GM23338 (cell line): ENCODE measurements around the gene LHB. TPM values are rescaled to one million over a fixed set of nuclear protein-coding genes. Genes with fewer than 3 reads are reported as not detected.

ENCODE experiments used
- ATAC-seq: fragments of 200-7000 bp; cut with Tn5 transposase; 3 replicates; pipeline ENCODE4 v1.9.1; 2020
- DNase-seq: peaks from one replicate; pipeline ENCODE4 v3.0.0-alpha.2; 2015; ENCODE audit warnings: low spot score
- H2AFZ ChIP-seq: fragments of 200-600 bp; sonication (generic); 2 replicates; pipeline ENCODE4 v1.8.0; 2016; ENCODE audit warnings: antibody characterized with exemption, mild to moderate bottlenecking, moderate library complexity
- H3F3A ChIP-seq: fragments of 200-600 bp; sonication (generic); replicated peaks from 2 replicates; pipeline ENCODE4 v1.8.0; 2017; ENCODE audit warnings: antibody characterized with exemption, mixed run types, low read depth
- H3K27ac ChIP-seq: fragments of 200-600 bp; sonication (generic); 2 replicates; pipeline ENCODE4 v1.6.1; 2016; ENCODE audit warnings: low read depth
- H3K27me3 ChIP-seq: fragments of 200-600 bp; sonication (generic); 2 replicates; pipeline ENCODE4 v1.8.0; 2016; ENCODE audit warnings: mild to moderate bottlenecking, mixed run types, moderate library complexity; ENCODE audit not compliant: insufficient read depth
- H3K36me3 ChIP-seq: fragments of 200-600 bp; sonication (generic); 2 replicates; pipeline ENCODE4 v1.8.0; 2016; ENCODE audit warnings: mild to moderate bottlenecking; ENCODE audit not compliant: insufficient read depth
- H3K4me1 ChIP-seq: fragments of 200-600 bp; sonication (generic); 2 replicates; pipeline ENCODE4 v1.8.0; 2016; ENCODE audit warnings: mild to moderate bottlenecking, moderate library complexity; ENCODE audit not compliant: insufficient read depth
- H3K4me2 ChIP-seq: fragments of 200-600 bp; sonication (generic); 2 replicates; pipeline ENCODE4 v1.7.1; 2017; ENCODE audit warnings: mixed run types
- H3K4me3 ChIP-seq: fragments of 200-600 bp; sonication (generic); 2 replicates; pipeline ENCODE4 v1.6.1; 2016; ENCODE audit warnings: mixed run types
- H3K79me2 ChIP-seq: fragments of 200-600 bp; sonication (generic); replicated peaks from 2 replicates; pipeline ENCODE4 v1.8.0; 2017; ENCODE audit warnings: mild to moderate bottlenecking; ENCODE audit not compliant: insufficient read depth
- H3K9me2 ChIP-seq: fragments of 200-600 bp; sonication (generic); 2 replicates; pipeline ENCODE4 v1.8.0; 2017; ENCODE audit not compliant: insufficient read depth
- H4K20me1 ChIP-seq: fragments of 200-600 bp; sonication (generic); replicated peaks from 2 replicates; pipeline ENCODE4 v1.8.0; 2017; ENCODE audit warnings: mild to moderate bottlenecking; ENCODE audit not compliant: insufficient read depth
- H3K27ac Mint-ChIP-seq: 2 replicates; pipeline ENCODE4 v1.8.0; 2020; ENCODE audit warnings: inconsistent platforms, mild to moderate bottlenecking, moderate library complexity, mixed read lengths
- H3K27me3 Mint-ChIP-seq: 3 replicates; pipeline ENCODE4 v1.8.0; 2022; ENCODE audit warnings: low read depth, mild to moderate bottlenecking, moderate library complexity, mixed read lengths, inconsistent platforms; ENCODE audit not compliant: insufficient read depth, poor library complexity
- H3K36me3 Mint-ChIP-seq: 3 replicates; pipeline ENCODE4 v1.8.0; 2021; ENCODE audit warnings: low read depth, mild to moderate bottlenecking, inconsistent platforms, moderate library complexity, mixed read lengths
- H3K4me1 Mint-ChIP-seq: 3 replicates; pipeline ENCODE4 v1.8.0; 2020; ENCODE audit warnings: mild to moderate bottlenecking, inconsistent platforms, mixed read lengths
- H3K4me3 Mint-ChIP-seq: 3 replicates; pipeline ENCODE4 v1.8.0; 2021; ENCODE audit warnings: moderate library complexity, mild to moderate bottlenecking, inconsistent platforms, mixed read lengths
- H3K9me3 Mint-ChIP-seq: 3 replicates; pipeline ENCODE4 v1.8.0; 2020; ENCODE audit warnings: moderate library complexity, mild to moderate bottlenecking, inconsistent platforms, mixed read lengths
- CREB1 ChIP-seq: fragments of 250-450 bp; sonication (Bioruptor Pico); IDR thresholded peaks from 2 replicates; pipeline ENCODE4 v1.5.0; 2020; ENCODE audit warnings: low read depth, mild to moderate bottlenecking, moderate library complexity
- EZH2phosphoT487 ChIP-seq: fragments of 200-600 bp; sonication (generic); IDR thresholded peaks from one replicate; pipeline ENCODE4 v1.8.1; 2018; ENCODE audit warnings: antibody characterized with exemption; ENCODE audit not compliant: unreplicated experiment
- JUNB ChIP-seq: IDR thresholded peaks from one replicate; pipeline ENCODE4 v1.6.1; 2016; ENCODE audit warnings: antibody characterized with exemption; ENCODE audit not compliant: unreplicated experiment
- NANOG ChIP-seq: IDR thresholded peaks from 2 replicates; pipeline ENCODE4 v1.6.1; 2016; ENCODE audit warnings: antibody characterized with exemption, borderline replicate concordance
- POLR2AphosphoS5 ChIP-seq: IDR thresholded peaks from 2 replicates; pipeline ENCODE4 v1.6.1; 2016; ENCODE audit warnings: antibody characterized with exemption, low read depth
- STAT1 ChIP-seq: IDR thresholded peaks from one replicate; pipeline ENCODE4 v1.6.1; 2016; ENCODE audit warnings: antibody characterized with exemption; ENCODE audit not compliant: unreplicated experiment
- ZNF114 ChIP-seq: fragments of 250-450 bp; sonication (Bioruptor Pico); IDR thresholded peaks from 2 replicates; pipeline ENCODE4 v1.5.0; 2020; ENCODE audit warnings: mild to moderate bottlenecking, moderate library complexity
- ZNF331 ChIP-seq: fragments of 250-450 bp; sonication (Bioruptor Pico); IDR thresholded peaks from 2 replicates; pipeline ENCODE4 v1.5.0; 2020; ENCODE audit warnings: low read depth, mild to moderate bottlenecking, moderate library complexity
- polyA plus RNA-seq: library from polyadenylated mRNA; unstranded; fragments of >200 nt; fragmentation: Nextera tagmentation; extraction: Ambion mirVana; gene quantifications from 2 replicates; pipeline ENCODE4 v1.2.1, GENCODE V29; 2016
- total RNA-seq: library from RNA; depleted of rRNA; stranded (reverse); fragments of >200 nt; shearing (Covaris generic); gene quantifications from 2 replicates; pipeline ENCODE4 v1.2.3, GENCODE V29; 2014
- TF ChIP-seq, protein P1 (sequence below): fragments of 250-450 bp; sonication (Bioruptor Pico); IDR thresholded peaks from 2 replicates; pipeline ENCODE4 v1.5.0; 2020; ENCODE audit warnings: mild to moderate bottlenecking, moderate library complexity
- TF ChIP-seq, protein P2 (sequence below): IDR thresholded peaks from 2 replicates; pipeline ENCODE4 v1.6.1; 2016; ENCODE audit warnings: antibody characterized with exemption
- TF ChIP-seq, protein P3 (sequence below), 2 experiments: fragments of 200-600 bp in 1 of 2; sonication (generic) in 1 of 2; conservative IDR thresholded peaks; 2 replicates each; pipeline versions ENCODE4 v1.5.1 to v1.6.1; 2016 to 2017; ENCODE audit warnings: antibody characterized with exemption in 2 of 2, low read depth in 2 of 2, mild to moderate bottlenecking in 2 of 2, moderate library complexity in 1 of 2

Gene LHB
- total and polyA plus RNA-seq, 2 experiments from 2014 or later: 0.76 TPM; not detected in 1

DNA sequence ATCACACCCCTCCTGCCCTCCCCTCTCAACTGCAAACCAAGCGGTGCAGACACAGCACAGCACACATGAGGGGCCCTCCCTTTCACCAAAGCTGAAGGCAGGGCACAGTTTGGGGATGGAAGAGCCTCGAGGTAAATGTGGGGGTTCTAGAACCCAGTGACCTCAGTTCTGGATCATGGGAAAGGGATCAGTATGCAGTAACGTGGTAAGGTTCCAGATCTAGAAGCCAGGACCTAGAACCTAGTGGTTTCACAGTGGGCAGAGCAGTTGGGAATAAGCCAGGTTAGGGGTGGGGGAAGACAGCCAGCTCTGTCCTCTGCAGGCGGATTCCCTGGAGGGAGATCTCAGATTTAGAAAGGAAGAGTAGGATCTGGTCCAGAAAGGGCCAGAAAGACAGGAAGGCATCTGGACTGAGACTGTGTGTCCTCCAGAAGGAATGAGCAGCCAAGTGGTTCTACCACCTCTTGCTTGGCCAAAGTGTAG lies 48.7 kb downstream of the LHB start:
- H3K4me2 ChIP-seq: no peak overlapping the region
- H3K4me3 Mint-ChIP-seq: 0 out of 3 replicates have a peak overlapping the region, but pooled peaks have one; percentile 95
- DNase-seq: no peak
- peaks cover 15% of the 10 kb centered on the region for H3K9me3 Mint-ChIP-seq
- H3K27me3 ChIP-seq: no peaks in the 10 kb centered on the region
- peaks cover 50% of the 10 kb centered on the region for H3K27me3 Mint-ChIP-seq
- no peaks in the 10 kb centered on the region for H3K9me2 ChIP-seq
- H3K4me3 ChIP-seq: no peak overlapping the region
- peaks cover 13% of the 10 kb centered on the region for H3K36me3 ChIP-seq
- peaks cover 50% of the 10 kb centered on the region for H3F3A ChIP-seq
- no peak for TF ChIP-seq JUNB
- no peak for TF ChIP-seq EZH2phosphoT487
- no peak for TF ChIP-seq CREB1 (CRISPR knock-in tag)
- TF ChIP-seq STAT1: no peak
- TF ChIP-seq, protein P1, sequence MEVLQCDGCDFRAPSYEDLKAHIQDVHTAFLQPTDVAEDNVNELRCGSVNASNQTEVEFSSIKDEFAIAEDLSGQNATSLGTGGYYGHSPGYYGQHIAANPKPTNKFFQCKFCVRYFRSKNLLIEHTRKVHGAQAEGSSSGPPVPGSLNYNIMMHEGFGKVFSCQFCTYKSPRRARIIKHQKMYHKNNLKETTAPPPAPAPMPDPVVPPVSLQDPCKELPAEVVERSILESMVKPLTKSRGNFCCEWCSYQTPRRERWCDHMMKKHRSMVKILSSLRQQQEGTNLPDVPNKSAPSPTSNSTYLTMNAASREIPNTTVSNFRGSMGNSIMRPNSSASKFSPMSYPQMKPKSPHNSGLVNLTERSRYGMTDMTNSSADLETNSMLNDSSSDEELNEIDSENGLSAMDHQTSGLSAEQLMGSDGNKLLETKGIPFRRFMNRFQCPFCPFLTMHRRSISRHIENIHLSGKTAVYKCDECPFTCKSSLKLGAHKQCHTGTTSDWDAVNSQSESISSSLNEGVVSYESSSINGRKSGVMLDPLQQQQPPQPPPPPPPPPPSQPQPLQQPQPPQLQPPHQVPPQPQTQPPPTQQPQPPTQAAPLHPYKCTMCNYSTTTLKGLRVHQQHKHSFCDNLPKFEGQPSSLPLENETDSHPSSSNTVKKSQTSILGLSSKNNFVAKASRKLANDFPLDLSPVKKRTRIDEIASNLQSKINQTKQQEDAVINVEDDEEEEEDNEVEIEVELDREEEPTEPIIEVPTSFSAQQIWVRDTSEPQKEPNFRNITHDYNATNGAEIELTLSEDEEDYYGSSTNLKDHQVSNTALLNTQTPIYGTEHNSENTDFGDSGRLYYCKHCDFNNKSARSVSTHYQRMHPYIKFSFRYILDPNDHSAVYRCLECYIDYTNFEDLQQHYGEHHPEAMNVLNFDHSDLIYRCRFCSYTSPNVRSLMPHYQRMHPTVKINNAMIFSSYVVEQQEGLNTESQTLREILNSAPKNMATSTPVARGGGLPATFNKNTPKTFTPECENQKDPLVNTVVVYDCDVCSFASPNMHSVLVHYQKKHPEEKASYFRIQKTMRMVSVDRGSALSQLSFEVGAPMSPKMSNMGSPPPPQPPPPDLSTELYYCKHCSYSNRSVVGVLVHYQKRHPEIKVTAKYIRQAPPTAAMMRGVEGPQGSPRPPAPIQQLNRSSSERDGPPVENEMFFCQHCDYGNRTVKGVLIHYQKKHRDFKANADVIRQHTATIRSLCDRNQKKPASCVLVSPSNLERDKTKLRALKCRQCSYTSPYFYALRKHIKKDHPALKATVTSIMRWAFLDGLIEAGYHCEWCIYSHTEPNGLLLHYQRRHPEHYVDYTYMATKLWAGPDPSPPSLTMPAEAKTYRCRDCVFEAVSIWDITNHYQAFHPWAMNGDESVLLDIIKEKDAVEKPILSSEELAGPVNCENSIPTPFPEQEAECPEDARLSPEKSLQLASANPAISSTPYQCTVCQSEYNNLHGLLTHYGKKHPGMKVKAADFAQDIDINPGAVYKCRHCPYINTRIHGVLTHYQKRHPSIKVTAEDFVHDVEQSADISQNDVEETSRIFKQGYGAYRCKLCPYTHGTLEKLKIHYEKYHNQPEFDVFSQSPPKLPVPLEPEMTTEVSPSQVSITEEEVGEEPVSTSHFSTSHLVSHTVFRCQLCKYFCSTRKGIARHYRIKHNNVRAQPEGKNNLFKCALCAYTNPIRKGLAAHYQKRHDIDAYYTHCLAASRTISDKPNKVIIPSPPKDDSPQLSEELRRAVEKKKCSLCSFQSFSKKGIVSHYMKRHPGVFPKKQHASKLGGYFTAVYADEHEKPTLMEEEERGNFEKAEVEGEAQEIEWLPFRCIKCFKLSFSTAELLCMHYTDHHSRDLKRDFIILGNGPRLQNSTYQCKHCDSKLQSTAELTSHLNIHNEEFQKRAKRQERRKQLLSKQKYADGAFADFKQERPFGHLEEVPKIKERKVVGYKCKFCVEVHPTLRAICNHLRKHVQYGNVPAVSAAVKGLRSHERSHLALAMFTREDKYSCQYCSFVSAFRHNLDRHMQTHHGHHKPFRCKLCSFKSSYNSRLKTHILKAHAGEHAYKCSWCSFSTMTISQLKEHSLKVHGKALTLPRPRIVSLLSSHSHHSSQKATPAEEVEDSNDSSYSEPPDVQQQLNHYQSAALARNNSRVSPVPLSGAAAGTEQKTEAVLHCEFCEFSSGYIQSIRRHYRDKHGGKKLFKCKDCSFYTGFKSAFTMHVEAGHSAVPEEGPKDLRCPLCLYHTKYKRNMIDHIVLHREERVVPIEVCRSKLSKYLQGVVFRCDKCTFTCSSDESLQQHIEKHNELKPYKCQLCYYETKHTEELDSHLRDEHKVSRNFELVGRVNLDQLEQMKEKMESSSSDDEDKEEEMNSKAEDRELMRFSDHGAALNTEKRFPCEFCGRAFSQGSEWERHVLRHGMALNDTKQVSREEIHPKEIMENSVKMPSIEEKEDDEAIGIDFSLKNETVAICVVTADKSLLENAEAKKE (CRISPR knock-in tag): no peak
- TF ChIP-seq NANOG: no peak
- no peak for TF ChIP-seq POLR2AphosphoS5
- TF ChIP-seq, protein P2, sequence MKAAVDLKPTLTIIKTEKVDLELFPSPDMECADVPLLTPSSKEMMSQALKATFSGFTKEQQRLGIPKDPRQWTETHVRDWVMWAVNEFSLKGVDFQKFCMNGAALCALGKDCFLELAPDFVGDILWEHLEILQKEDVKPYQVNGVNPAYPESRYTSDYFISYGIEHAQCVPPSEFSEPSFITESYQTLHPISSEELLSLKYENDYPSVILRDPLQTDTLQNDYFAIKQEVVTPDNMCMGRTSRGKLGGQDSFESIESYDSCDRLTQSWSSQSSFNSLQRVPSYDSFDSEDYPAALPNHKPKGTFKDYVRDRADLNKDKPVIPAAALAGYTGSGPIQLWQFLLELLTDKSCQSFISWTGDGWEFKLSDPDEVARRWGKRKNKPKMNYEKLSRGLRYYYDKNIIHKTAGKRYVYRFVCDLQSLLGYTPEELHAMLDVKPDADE: no peak
- no peak for TF ChIP-seq ZNF114
- TF ChIP-seq ZNF331 (CRISPR knock-in tag): no peak
- TF ChIP-seq, protein P3, sequence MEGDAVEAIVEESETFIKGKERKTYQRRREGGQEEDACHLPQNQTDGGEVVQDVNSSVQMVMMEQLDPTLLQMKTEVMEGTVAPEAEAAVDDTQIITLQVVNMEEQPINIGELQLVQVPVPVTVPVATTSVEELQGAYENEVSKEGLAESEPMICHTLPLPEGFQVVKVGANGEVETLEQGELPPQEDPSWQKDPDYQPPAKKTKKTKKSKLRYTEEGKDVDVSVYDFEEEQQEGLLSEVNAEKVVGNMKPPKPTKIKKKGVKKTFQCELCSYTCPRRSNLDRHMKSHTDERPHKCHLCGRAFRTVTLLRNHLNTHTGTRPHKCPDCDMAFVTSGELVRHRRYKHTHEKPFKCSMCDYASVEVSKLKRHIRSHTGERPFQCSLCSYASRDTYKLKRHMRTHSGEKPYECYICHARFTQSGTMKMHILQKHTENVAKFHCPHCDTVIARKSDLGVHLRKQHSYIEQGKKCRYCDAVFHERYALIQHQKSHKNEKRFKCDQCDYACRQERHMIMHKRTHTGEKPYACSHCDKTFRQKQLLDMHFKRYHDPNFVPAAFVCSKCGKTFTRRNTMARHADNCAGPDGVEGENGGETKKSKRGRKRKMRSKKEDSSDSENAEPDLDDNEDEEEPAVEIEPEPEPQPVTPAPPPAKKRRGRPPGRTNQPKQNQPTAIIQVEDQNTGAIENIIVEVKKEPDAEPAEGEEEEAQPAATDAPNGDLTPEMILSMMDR (conservative IDR thresholded peaks at IDR 0.05; ENCODE audit: low read depth in 2 of 2): no peak
- H3K4me1 Mint-ChIP-seq: peaks cover 30% of the 10 kb centered on the region
- peaks cover 11% of the 10 kb centered on the region for H4K20me1 ChIP-seq
- H3K27ac ChIP-seq: no peak overlapping the region
- H3K4me1 ChIP-seq: peaks cover 16% of the 10 kb centered on the region
- H2AFZ ChIP-seq: no peak overlapping the region
- ATAC-seq: no peak
- peaks cover 55% of the 10 kb centered on the region for H3K36me3 Mint-ChIP-seq
- no peak overlapping the region for H3K27ac Mint-ChIP-seq
- H3K79me2 ChIP-seq: peaks cover 24% of the 10 kb centered on the region
